ENCODE measurements around the gene TIGD1.
A peak's percentile ranks its signal among the peaks of the same experiment; 100 is the strongest.
"Not testable (repeated sequence)": the region's sequence is repeated elsewhere in the genome, so short reads cannot be mapped to it uniquely, and the experiment has no call there.

TIGD1 gene

DNA sequence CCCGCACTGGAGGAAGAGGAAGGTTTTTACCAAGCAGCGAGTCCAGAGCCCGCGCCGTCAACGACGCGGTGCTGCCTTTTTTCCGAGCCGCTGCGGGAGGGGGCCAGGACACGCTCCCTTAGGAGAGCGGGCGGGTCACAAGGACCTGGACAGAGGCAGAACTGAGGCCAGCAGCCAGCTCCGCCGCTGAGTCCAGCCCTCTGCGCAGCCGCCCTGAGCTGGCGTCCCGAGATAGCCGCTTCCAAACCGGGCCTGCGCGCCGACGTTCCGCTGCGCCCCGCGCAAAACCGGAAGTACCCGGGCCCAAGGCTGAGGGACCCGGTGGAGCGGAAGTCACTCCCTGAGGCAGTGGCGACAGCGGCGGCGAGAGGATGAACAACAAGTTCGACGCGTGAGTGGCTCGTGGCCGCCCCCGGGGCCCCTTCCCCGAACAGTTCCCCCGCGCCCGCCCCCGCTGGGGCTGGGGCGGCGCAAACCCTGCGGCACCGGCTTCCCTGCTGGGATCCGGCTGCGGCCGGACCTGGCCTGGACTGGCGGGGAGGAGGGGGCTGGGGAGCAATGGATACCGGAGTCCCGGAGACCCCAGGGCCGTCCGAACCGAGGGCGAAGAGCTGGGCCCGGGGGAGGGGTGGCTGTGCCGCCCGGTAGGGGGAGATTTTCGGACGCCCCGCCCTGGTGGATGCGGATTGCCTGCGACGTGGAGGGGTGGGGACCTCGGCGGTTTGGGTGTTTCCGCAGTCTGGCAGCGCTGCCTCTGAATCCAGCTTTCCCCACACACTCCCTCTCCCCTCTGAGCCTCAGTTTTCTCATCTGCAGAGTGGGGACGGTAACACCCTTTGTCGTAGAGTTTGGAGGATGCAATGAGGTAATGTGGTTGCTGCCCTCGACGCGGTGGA is at the start of gene TIGD1, which contains the start of gene EIF4E2:
Gene TIGD1 (minus strand): TSS at position 204 of the 896 bp plus-strand sequence. CDS start 675 bp downstream, outside the sequence.
Gene EIF4E2 (plus strand): TSS at position 336 of the 896 bp plus-strand sequence. CDS start 36 bp downstream, at position 372.
- peak; percentile 96 for DNase-seq

DNA sequence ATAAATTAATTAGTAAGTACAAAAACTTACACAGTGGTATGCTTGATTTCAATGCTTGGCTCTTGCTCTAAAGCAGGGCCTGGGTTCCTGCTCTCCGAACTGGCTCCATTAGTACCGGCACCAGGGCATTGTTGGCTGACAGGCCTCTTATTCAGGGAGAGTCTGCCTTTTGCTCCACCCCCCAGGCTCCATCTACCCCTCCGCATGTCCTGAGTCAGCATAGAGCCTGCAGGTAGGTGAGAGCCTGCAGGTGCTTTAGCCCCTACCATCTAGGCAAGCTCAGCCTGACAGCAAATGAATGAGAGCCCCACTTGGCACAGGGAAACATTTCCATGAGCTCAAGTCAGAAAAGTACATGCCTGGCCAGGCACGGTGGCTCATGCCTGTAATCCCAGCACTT is 47.9 kb upstream of the TIGD1 start:
- DNase-seq = no peak

DNA sequence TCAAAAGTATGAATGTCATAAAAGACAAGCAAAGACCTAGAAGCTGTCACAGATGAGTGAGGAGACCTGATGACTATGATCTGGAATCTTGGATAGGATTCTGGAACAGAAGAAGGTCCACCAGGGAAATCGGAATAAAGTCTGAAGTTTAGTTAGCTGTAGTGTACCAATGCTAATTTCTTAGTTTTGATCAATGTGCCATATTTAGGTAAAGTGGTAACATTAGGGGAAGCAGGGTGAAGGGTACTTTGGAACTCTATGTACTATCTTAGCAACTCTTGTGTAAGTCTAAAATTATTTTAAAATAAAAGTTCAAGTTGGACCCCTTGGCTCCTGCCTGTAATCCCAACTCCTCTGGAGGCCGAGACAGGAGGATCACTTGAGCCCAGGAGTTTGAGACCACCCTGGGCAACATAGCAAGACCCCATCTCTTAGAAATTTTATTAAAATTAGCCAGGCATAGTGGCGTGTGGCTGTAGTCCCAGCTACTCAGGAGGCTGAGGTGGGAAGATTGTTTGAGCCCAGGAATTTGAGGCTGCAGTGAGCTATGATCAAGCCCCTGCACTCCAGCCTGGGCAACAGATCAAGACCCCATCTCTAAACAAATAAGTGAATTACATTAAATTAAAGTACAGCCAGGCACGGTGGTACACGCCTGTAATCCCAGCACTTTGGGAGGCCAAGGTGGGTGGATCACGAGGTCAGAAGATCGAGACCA is 47.2 kb upstream of the TIGD1 start:
- no peak for DNase-seq

DNA sequence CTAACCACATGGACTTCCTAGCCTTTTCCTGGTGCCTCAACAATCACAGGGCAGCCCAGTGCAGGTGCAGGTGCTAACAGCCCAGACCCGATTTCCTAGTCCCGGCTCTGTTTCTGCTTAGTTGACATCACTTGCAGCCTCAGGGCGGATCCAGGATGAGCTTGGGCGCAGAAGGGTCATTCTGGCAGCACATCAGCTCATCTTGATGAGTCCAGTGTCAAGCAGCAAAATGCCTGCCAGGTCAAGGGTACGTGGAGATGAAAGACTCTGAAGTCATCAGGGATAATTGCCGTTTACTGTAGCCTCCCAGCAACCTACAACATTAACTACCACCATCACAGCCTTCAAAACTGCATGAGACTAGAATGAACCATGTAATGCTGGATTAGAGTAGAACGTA is 43.6 kb upstream of the TIGD1 start:
- DNase-seq = no peak

DNA sequence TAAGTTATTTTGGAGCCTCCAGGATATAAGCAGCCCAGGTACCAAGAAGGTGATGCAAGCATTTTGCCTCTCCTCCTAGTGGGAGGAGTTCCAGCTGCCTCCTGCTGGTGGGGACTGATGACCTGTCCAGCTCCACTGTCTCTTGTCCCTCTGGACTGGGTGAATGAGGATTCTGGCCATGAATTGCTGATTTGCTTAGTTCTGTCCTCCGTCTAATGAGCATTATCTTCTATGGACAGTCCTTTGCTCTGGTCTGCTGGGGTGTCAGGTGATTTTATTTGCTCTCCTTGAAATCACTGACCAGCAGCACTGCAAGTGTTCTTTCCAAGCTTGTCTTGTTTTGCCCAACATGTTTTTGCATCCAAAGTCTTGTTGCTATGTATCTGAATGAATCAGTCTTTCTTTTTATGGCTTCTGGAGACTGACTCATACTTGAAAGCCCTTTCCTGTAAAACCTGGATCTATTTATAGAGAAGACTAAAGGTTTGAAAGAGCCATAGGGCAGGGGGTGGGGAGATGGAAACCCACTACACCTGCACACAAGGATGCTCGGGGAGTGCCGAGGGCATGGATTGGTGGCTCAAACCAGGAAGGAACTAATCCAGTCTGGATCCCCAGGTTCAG is 42.5 kb upstream of the TIGD1 start:
- DNase-seq = no peak

DNA sequence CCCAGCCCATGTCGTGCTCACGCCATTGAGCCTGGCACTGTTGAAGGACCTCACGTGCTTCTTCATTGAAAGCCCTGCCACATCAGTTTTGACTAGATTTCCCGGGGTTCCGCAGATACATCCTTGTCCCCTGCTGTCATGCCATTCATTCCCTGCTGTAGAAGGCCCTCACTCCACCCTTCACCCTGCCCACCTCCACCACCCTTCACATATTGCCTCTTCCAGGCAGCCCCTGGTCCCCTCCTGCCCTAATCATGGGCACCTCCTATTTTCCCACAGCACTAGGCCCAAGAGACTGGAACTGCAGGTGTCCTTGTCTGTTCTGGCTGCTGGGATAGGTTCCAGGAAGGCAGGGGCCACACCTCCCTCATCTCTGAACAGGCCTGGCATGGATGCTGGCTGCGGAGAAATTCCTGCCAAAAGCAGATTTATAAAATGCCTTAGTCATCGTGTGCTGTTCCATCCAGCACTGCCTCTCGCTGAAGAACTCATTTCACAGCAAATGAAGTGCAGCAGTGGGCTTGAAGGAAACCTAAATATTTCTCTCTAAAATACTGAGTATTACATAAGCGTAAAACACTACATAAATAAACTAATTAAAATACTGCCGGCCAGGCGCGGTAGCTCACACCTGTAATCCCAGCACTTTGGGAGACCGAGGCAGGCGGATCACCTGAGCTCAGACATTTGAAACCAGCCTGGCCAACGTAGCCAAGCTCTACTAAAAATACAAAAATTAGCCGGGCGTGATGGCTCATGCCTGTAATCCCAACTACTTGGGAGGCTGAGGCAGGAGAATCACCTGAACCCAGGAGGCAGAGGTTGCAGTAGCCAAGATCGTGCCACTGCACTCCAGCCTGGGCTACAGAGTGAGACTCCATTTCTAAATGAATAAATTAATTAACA is 38.6 kb upstream of the TIGD1 start:
- DNase-seq = no peak

DNA sequence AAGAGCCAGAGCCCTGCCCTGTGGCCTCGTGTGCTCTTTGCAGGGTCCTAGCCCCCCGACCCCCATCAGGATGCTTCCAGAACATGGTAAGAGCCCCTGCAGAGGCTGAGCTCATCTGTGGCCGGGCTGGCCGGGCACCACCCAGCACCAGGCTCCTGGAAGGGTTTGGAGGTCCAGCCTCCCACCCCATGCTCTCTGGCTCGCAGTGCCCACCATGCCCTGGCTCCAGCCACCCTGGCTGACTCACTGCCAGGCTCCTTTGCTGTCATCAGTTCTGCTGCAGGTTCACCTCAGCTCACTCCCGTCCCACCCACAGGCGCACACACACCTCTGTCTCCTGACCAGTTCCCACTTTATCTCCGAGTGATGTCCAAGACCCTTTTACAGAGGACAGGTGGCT is 37.7 kb upstream of the TIGD1 start:
- no peak for DNase-seq

DNA sequence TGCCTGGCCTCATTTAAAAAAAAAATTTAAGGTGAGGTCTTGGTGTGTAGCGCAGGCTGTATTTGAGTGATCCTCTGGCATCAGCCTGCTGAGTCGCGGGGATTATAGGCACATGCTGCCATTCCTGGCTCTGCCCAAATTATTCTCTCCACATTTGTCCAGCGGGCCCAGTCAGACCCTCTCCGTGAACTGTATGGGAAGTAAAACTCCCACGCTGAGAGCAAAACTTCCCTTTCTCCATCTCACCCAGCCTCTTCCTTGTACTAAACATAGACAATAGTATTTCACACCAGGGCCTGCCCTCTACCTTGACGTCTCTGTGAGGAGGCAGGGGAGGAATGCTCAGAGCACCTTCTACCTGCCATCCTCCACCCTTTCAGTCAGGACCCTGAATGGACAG is 37.2 kb upstream of the TIGD1 start:
- no peak for DNase-seq

DNA sequence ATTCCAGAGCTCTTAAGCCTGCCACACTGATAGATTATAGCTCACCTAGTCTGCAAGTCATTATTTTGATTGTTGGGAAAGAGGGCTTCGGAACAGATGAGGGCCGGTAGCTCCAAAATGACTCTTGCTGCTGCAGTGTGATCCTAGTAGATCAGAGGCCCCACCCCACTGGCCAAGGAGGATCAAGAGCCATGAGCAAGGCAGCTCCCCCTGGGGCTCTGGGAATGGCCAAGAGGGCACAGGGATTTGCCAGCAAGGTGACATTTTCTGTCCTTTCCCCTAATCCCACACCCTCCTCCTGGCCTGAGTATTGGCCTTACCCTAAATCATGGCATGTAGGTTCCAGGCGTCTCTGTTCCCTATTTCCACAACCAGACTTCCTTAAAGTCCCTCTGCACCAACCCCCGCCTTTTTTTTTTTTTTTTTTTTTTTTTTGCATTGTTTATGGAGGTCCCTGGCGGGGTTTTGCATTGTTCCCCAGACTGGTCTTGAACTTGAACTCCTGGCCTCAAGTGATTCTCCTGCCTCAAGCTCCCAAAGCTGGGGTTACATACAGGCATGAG is 36.7 kb upstream of the TIGD1 start:
- DNase-seq = no peak

DNA sequence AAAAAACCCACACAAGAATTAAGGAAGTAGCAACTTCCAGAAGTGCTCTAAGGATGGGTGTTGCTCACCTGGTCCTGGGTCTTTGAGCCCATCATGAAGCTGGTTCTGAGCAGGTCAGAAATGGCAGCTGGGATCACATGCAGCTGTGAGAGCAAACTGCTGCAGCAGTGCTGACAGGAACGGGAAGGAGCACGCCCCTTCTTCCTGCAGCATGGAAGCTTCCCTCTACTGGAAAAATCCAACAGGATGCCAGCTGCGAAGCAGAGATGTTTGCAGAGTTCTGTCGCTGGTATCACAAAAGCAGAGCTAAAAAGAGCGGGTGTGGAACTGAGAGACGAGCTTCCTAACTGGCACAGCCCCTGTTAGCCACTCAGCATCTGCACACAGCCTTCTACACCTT is 33.9 kb upstream of the TIGD1 start:
- DNase-seq = no peak

DNA sequence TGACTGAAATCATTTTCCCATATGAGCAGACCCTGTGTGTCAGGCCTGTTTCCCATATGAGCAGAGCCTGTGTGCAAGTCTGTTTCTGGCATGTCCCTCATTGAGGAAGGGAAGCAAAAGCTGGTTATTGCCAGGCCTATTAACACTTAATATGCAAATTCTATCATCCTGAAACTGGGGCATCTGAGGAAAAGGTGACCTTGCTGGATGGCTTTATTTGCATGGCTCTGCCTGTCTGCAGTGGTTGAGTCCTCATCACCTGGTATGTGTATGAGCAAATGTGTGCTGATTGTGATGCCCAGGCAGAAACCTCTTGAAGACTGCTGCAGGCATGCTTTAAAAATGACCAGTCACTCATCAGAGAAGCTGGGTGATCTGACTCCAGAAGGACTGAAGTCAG is 31.4 kb upstream of the TIGD1 start:
- DNase-seq = no peak

DNA sequence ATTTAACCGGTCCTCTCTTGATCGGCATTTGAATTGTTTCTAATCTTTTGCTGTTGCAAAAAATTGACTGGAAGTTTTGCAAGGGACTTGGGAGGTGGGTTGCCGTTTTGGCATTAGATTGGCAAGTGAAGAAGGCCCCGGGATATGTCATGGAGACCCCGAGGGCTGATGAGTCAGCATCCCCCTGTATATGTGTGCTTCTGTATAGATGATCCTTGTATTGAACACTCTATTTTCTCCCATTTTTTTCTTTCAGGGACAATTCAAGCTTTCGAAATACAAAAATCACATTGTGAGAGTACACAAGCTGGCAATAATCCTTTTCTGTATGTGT is 30.3 kb upstream of the TIGD1 start:
- no peak for DNase-seq

DNA sequence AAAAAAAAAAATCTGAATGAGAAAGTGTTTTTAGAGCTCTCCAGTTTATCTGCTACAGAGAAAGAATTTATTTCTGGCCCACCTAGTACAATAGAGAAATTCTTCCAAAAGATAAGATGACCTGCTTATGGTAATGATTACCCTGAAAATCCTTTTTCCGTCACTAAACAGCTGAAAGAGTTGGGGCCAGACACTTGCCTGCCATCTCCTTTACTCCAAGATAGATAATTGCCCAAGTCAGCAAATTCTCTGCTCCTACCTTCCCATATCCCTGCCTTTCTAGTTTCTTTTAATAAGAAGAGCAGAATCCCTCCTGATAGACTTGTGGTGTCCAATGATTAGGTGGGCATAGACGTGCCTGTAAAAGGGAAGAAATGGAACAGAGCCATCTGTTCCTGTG is 28.3 kb upstream of the TIGD1 start:
- no peak for DNase-seq

DNA sequence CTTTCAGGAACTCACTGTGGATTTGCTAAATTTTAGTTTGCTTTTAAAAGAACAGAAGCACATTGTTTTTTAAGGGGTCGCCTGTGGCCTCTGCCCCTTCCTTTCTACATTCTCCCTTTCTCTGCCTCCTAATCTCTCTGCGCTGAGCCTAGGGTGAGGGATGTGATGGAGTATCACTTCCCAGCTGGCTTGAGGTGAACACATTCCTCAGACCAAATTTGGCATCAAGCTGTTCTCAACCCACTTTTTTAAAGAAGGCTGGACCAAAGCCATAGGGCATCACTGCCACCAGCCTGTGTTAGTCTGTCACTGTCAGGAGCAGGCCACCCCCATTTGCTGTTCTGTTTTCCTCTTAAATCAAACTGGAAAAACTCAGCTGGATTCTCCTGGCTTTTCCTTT is 27.5 kb upstream of the TIGD1 start:
- DNase-seq = no peak

DNA sequence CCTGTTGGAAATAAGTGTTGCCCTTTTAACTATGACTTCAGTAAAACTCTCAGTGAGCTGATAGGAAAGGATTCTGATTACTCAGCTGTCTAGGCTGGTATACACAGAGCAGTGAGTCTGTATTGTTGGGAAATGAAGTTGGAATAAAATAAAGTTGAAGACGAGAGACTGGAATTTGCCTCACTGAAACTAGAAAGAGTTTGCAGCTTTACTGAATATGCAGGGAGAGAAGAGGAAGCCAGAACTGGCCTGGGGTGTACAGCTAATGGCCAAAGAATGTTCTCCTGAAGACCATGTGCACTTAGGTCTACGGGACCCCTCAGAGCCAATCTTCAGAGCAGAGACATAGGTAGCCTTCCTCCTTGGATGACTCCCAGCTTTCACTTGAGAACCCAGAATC is 26.6 kb upstream of the TIGD1 start:
- no peak for DNase-seq

DNA sequence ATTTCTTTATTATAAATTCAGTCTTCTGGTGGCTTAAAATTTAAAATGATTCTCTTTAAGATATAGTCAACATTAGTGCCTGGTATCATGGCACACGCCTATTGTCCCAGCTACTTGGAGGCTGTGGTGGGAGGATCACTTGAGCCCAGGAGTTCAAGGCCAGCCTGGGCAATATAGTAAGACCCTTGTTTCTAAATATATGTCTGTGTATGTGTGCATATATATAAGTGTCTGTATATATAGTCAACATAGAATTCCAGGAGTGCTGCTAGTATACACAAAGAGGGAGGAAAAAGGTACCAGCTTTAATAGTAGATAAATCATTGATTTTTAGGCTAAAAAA is 25.0 kb upstream of the TIGD1 start:
- no peak for DNase-seq

DNA sequence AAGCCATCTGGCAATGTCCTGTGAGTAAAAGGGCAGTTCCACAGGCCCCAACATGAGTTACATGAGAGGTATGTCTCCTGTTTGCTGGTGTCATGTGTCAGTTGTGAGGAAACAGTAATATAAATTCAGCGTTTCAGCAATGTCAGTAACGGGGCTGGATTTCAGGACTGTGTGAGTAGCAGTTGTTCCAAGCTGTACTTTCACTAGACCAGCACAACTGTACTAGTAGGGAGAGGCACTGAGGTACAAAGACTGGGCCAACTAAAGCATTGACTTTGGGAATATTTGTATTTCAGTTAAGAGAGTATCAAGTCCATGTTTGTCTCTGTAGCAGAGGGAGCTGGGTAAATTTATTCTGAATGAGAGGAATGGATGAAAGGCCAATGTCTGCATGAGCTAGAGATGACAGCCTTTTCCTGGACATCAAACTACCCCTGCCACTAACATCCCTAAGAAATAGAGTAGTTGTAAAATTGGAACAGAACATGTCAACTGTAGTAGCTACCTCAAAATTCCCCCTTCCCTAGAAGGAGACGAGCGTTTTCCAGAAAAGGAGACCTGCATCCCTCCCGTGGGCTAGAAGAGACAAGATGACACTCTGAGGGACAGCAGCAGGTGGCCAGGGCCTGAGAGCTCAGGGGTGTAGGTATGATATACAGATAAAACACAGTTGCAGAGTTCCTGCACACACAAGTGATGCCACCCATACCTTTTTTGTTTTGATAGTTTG is 24.5 kb upstream of the TIGD1 start:
- DNase-seq = no peak

DNA sequence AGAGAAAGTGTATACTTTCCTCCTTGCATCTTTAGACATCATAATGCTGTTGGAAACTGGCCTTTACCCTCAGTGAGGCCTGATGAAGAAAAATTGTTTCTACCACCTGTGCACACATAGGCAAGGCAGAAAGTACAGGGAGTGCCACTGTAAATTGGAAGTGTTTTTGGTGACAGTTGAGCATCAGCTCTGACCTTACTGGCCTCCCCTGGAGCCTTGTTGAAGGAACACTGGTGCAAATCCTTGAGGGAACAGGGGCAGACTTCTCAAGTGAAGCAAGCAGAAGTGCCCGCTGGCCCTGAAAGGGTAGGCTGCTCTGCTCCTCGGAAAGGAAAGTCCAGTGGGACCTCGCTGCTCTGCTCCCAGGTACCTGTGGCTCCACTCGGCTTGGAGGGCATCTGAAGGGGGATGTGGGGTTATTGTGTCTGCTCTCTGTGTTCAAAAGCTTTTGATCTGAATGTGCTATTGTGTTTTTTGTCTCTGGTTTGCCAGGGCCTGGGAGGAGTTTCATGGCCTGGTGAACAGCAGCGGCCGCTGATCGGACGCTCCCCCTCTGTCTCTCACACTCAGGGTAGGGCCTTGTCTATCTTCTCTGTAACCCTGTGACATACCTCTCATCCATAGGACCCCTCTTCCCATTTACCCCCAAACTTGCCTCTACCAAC is 23.5 kb upstream of the TIGD1 start:
- DNase-seq = no peak

DNA sequence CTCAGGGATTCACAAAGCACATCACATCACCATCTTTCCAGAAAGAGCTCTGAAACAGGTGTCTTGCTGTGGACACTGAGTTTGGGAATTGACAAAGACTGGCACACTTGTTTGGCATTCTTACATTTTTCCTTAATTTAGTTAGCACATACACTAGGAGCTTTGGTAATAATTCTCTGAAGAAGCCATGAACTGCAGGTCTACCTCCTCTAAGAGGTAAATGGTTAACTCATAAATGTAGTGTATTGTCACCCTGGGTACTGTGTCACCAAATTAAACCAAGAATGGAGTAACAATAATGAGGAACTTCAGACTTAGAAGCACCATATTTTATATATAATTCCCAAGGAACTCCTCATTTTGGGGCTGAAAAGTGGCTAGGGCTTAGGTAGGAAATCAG is 22.7 kb upstream of the TIGD1 start:
- DNase-seq = no peak

DNA sequence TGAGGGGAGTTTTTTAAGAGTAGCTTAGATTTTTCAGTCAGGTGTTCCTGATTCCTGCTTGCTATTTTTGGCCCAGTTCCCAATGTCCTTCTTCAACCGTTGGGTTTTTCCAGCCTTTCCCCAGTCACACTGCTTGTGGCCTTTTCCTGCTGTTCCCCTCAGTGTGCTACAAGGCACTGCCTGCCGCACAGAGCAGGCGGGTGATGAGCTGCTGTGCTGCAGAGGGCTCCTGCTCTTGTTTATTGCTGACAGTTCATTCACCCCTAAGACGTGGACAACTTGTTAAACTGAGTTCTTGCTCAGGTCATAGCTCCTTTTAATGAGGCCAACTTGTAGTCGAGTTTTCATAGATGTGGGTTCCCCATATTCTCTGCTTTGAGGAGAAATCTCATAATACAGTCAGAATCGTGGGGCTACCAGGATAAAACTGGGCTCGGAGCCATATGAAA is 20.7 kb upstream of the TIGD1 start:
- DNase-seq = no peak

DNA sequence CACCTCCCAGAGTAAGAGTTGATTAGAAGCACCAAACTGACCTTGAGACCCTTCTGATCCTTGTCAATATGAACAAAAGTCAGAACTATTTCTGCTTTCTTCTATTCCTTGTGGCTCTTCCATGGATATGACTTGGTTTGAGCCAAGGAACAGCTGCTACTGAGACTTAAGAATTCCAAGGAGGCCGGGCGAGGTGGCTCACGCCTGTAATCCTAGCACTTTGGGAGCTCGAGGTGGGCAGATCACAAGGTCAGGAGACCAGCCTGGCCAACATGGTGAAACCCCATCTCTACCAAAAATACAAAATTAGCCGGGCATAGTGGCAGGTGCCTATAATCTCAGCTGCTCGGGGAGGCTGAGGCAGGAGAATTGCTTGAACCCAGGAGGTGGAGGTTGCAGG is 20.1 kb upstream of the TIGD1 start:
- not testable (repeated sequence) for DNase-seq

Data from activated CD8-positive, alpha-beta memory T cell treated with anti-CD3 and anti-CD28 coated beads for 24 hours (primary cell).